Fibroblast of villous mesenchyme (primary cell): Measurements from ENCODE around the gene CACNA1A. TPM values are rescaled to one million over a fixed set of nuclear protein-coding genes. Genes with fewer than 3 reads are reported as not detected.

ENCODE experiments used
- DNase-seq: peaks from one replicate; pipeline ENCODE4 v3.0.0-alpha.2; 2010; ENCODE audit warnings: low read depth
- H3K4me3 ChIP-seq: 2 replicates; pipeline ENCODE4 v1.5.1; 2011; ENCODE audit warnings: low read depth, mild to moderate bottlenecking, low read length
- CTCF ChIP-seq: IDR thresholded peaks from 2 replicates; pipeline ENCODE4 v1.5.1; 2012; ENCODE audit warnings: low read depth, mild to moderate bottlenecking, low read length; ENCODE audit not compliant: insufficient read depth
- total RNA-seq: library from RNA; depleted of rRNA; stranded (reverse); fragments of >200 nt; gene quantifications from 2 replicates; pipeline ENCODE4 v1.2.3, GENCODE V29; 2012

The CACNA1A gene
- total RNA-seq, 1 donor: 0.43 TPM

- no peak for TF ChIP-seq CTCF
Measured at GRCh38 chr19:13303381-13304129, 202.7 kb downstream of the CACNA1A start.

GRCh38 chr19:13302526-13303270, 203.6 kb downstream of the CACNA1A start:
- DNase-seq: no peak
- H3K4me3 ChIP-seq: no peak overlapping the region
- no peak for TF ChIP-seq CTCF

More at GRCh38 chr19:13303381-13304129, 202.7 kb downstream of the CACNA1A start:
- no peak overlapping the region for H3K4me3 ChIP-seq
- DNase-seq: no peak

- TF ChIP-seq CTCF: no peak
- DNase-seq: no peak
- no peak overlapping the region for H3K4me3 ChIP-seq
Measured at GRCh38 chr19:13301627-13302334, 204.5 kb downstream of the CACNA1A start.

GRCh38 chr19:13300421-13301030, 205.8 kb downstream of the CACNA1A start:
- DNase-seq: no peak
- no peak for TF ChIP-seq CTCF
- no peak overlapping the region for H3K4me3 ChIP-seq

- no peak for DNase-seq
- TF ChIP-seq CTCF: no peak
- H3K4me3 ChIP-seq: no peak overlapping the region
Measured at GRCh38 chr19:13299838-13300237, 206.4 kb downstream of the CACNA1A start.
